ENCODE data around the gene PAQR8. TPM values are rescaled to one million over a fixed set of nuclear protein-coding genes. Genes with fewer than 3 reads are reported as not detected.

PAQR8 gene
- total and polyA plus RNA-seq, 2 of the 4 experiments (the other 2 are of a cell fraction): 1.4 to 1.6 TPM

GRCh38 chr6:52423971-52424381, 62.0 kb downstream of the PAQR8 start:
- Histone ChIP-seq H3K4me3 (ENCODE audit: insufficient read depth, low read depth, low read length) (no peak overlapping the region), H4K91ac (ENCODE audit: insufficient read depth, low read depth, low read length) (peak overlapping the region; percentile 75), H3K14ac (replicated peaks; ENCODE audit: low read depth, low read length) (peak overlapping the region; percentile 3; the same call in 1 of the 2 replicates), H2AK9ac (replicated peaks; ENCODE audit: low read depth, low read length, poor library complexity) (no peak overlapping the region), H2BK5ac (ENCODE audit: low read depth, low read length, poor library complexity, severe bottlenecking) (peak overlapping the region; percentile 88), H4K20me1 (ENCODE audit: insufficient read depth, low read length) (no peaks in the 10 kb centered on the region), H3K4me1 (ENCODE audit: control insufficient read depth, insufficient read depth, low read length) (peaks cover 8% of the 10 kb centered on the region), H3K27me3 (ENCODE audit: control insufficient read depth, insufficient read depth, low read length) (no peaks in the 10 kb centered on the region), H3K4me2 (ENCODE audit: low read depth, low read length) (peak overlapping the region; percentile 62), H3K23ac (ENCODE audit: low read depth, low read length) (no peak overlapping the region), H3K36me3 (ENCODE audit: control insufficient read depth, insufficient read depth, low read length) (peaks cover 1% of the 10 kb centered on the region; the same call in 1 of the 2 replicates), H4K8ac (ENCODE audit: low read depth in 2 of 2, low read length in 2 of 2) (peak overlapping the region; percentile 37 to 52; a peak in 3 of 4 replicates), H2AK5ac (ENCODE audit: low read depth, low read length) (peak overlapping the region; percentile 70), H4K5ac (ENCODE audit: low read depth, low read length) (peak overlapping the region; percentile 28), H2BK20ac (ENCODE audit: low read depth, low read length) (peak overlapping the region; percentile 90), H2BK120ac (ENCODE audit: low read depth, low read length) (peak overlapping the region; percentile 91), H2BK15ac (ENCODE audit: low read depth, low read length) (peak overlapping the region; percentile 53; the same call in 1 of the 3 replicates), H3K9me1 (ENCODE audit: insufficient read depth, low read length) (peaks cover 8% of the 10 kb centered on the region), H2AFZ (replicated peaks; ENCODE audit: low read length, poor library complexity) (peak overlapping the region; percentile 27), H3K9me3 (ENCODE audit: control insufficient read depth, insufficient read depth, low read length) (no peaks in the 10 kb centered on the region), H3K18ac (ENCODE audit: low read depth, low read length) (peak overlapping the region; percentile 81), H3K9ac (ENCODE audit: low read depth, low read length) (no peak overlapping the region), H3K79me1 (ENCODE audit: low read depth in 1 of 2, low read length in 2 of 2) (peaks cover 9 to 26% of the 10 kb centered on the region in 2 experiments), H3K56ac (ENCODE audit: extremely low read depth, insufficient read depth, low read length) (peak overlapping the region; percentile 65), H3K27ac (ENCODE audit: insufficient read depth, low read length) (peak overlapping the region; percentile 96), H3K4ac (ENCODE audit: low read depth, low read length) (peak overlapping the region; percentile 76)
- in situ Hi-C loops (cut with MboI; ENCODE audit: low sequenced_read_pairs): no loop called here
- ChIA-PET CTCF (interaction anchor here (0.7 to 0.9 kb wide), 3 partner anchors 9 to 55 kb away, joined by 3 to 4 read pairs (median 3); no protein-coding TSS in a partner anchor), POLR2A (ENCODE audit: unreplicated experiment) (interaction anchor here (0.7 kb wide), 1 partner anchor 112 kb away, joined by 3 read pairs; no protein-coding TSS in a partner anchor)
- BruUV-seq (replicated peaks): no TSS peak
- DNase-seq: peak; percentile 90
- ATAC-seq (ENCODE audit: low read depth): peak; percentile 43
- intact Hi-C loops (cut with micrococcal nuclease): loop anchor here (1.0 to 5.0 kb wide), 4 partner anchors 48 to 152 kb away; no protein-coding TSS in a partner anchor
- dilution Hi-C loops (cut with HindIII; ENCODE audit: low sequenced_read_pairs, unreplicated experiment): loop anchor here (25.0 kb wide), 1 partner anchor 238 kb away; the partner anchor contains the start of gene TMEM14A
- no CpG with 5 or more reads among the region's 8 CpGs for WGBS, 2 experiments (ENCODE audit: extremely low coverage in 2 of 2, insufficient read length in 1 of 2)
- TF ChIP-seq FOS (IDR thresholded peaks at IDR 0.05; ENCODE audit: low read depth, low read length): peak; percentile 53; the same call in 1 of the 2 replicates
- TF ChIP-seq POLR2A (IDR thresholded peaks at IDR 0.05; ENCODE audit: low read depth, low read length): no peak
